Kidney (tissue), 14 donors: ENCODE data around the gene ADI1. TPM values are rescaled to one million over a fixed set of nuclear protein-coding genes. Genes with fewer than 3 reads are reported as not detected.

Experiments used
- DNase-seq, 5 donors: peaks; one replicate each; pipeline ENCODE4 v3.0.0-alpha.2; 2013 to 2020
- FAIRE-seq: peaks from 2 replicates; lab custom pipeline; 2012; peaks lifted over from hg19 to GRCh38; lab: Jason Lieb, UNC
- H3K27ac ChIP-seq, 2 donors: one replicate each; pipeline ENCODE4 v1.7.0; 2013; ENCODE audit warnings: low read depth in 2 of 2, low read length in 2 of 2, inconsistent platforms in 1 of 2
- H3K27me3 ChIP-seq: one replicate; pipeline ENCODE4 v1.7.1; 2013; ENCODE audit warnings: low read length, inconsistent platforms; ENCODE audit not compliant: control insufficient read depth, insufficient read depth
- H3K36me3 ChIP-seq, 3 donors: one replicate each; pipeline versions ENCODE4 v1.7.0 to v1.7.1; 2013; ENCODE audit warnings: low read length in 3 of 3, control low read depth in 1 of 3, inconsistent platforms in 1 of 3; ENCODE audit not compliant: insufficient read depth in 3 of 3, control insufficient read depth in 2 of 3
- H3K4me1 ChIP-seq, 3 donors: one replicate each; pipeline versions ENCODE4 v1.7.0 to v1.7.1; 2013; ENCODE audit warnings: low read length in 3 of 3, inconsistent platforms in 1 of 3, low read depth in 1 of 3; ENCODE audit not compliant: control insufficient read depth in 2 of 3, insufficient read depth in 2 of 3
- H3K4me3 ChIP-seq, 3 donors: one replicate each; pipeline versions ENCODE4 v1.7.0 to v1.8.1; 2013; ENCODE audit warnings: low read length in 3 of 3, control low read depth in 1 of 3, inconsistent platforms in 1 of 3
- H3K9ac ChIP-seq, 3 donors: one replicate each; pipeline versions ENCODE4 v1.7.0 to v1.7.1; 2013; ENCODE audit warnings: low read length in 3 of 3, control low read depth in 1 of 3, inconsistent platforms in 1 of 3
- H3K9me3 ChIP-seq, 3 donors: one replicate each; pipeline versions ENCODE4 v1.7.0 to v1.7.1; 2013; ENCODE audit warnings: low read length in 3 of 3, control low read depth in 1 of 3, inconsistent platforms in 1 of 3; ENCODE audit not compliant: control insufficient read depth in 2 of 3, insufficient read depth in 1 of 3
- intact Hi-C: fragments of 100-400 bp; cut with DNase I; formaldehyde crosslinking; loops from one replicate; pipeline ENCODE4 v1.11.1; 2022
- polyA plus RNA-seq: library from polyadenylated mRNA; stranded (reverse); fragments of 350-450 nt; fragmentation: Illumina TruSeq; extraction: RNeasy Lipid Tissue Mini Kit (QIAGEN cat#74804); gene quantifications from one replicate; pipeline ENCODE4 v1.2.3, GENCODE V29; 2014; ENCODE audit warnings: low read depth, low replicate concordance; ENCODE audit not compliant: insufficient read depth
- total RNA-seq: library from RNA; stranded (reverse); fragmentation: NEBNext Ultra II Directional; extraction: Animal tissue kit (Norgen Biotek cat#: 25700); gene quantifications from one replicate; pipeline ENCODE4 v1.2.1, GENCODE V29; 2021
- TF ChIP-seq, protein P1 (sequence below): IDR thresholded peaks from 3 replicates; pipeline ENCODE4 v1.5.1; 2012; ENCODE audit warnings: mild to moderate bottlenecking, moderate library complexity, borderline replicate concordance; ENCODE audit not compliant: insufficient read depth; ENCODE audit errors: extremely low read depth
- donor health status: control.
- donor health status: control.
- donor health status: control.
- donor health status: control.
- donor health status: control.
- donor health status: DM: yes; HTN: yes; CAD: no.
- donor health status: Normal renal cell carcinoma (clear cell type).

Gene ADI1
- total and polyA plus RNA-seq, 2 donors from 2014 or later, result 74.0 to 236 TPM

DNA sequence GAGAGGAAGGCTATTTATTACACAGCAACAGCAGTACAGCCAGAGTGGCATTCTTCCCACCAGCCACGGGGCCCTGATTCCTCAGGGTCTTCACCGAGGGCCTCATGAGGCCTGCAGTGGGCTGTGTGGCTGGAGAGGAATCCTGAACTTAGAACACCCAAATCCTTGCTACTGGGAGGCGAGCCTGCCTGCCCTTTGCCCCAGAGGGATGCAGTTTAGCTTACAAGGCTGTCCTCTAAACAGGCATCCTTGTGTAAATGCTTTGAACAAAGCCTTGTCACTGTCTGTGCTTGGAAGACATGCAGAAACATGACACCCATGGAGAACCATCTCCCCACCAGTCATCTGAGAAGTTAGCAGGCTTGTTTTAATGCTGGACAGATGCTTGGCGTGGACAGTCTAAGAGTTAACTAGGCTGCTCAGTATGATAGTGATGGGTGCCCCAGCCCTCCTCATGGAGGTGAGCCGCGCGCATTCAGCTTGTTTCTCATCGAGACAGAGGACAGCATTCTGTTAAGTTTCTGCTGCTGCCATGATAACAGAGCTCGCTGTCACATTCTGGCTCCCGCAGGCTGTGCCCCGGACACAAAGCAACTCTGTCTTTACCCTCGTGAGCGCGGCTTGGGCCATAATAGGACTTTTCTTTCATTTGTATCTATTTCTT is 42.9 kb downstream of the ADI1 start:
- Histone ChIP-seq H3K9ac (no peak overlapping the region), H3K36me3 (peaks cover 0 to 25% (median 19%) of the 10 kb centered on the region in 3 donors)
- intact Hi-C loops, result no loop called here

DNA sequence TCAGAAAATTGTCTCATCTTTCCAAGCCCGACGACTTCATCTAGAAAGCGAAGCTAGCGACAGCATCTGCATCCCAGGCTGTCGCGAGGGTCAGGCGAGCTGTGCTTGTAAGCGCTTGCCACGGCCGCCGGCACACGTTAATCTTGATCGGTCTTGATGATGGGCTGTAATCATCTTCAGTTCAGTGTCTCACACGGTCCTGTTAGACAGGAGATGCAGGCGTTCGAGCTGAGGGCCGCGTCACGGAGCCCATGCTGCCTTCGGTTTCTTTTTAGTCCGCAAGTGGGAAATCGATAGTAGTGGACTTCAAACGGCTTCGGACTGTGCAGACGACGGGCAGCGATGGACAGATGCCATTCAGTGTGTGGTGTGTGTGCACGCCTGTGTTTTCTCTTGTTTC is 43.6 kb downstream of the ADI1 start:
- H3K9ac ChIP-seq, result no peak overlapping the region
- TF ChIP-seq, protein P1, sequence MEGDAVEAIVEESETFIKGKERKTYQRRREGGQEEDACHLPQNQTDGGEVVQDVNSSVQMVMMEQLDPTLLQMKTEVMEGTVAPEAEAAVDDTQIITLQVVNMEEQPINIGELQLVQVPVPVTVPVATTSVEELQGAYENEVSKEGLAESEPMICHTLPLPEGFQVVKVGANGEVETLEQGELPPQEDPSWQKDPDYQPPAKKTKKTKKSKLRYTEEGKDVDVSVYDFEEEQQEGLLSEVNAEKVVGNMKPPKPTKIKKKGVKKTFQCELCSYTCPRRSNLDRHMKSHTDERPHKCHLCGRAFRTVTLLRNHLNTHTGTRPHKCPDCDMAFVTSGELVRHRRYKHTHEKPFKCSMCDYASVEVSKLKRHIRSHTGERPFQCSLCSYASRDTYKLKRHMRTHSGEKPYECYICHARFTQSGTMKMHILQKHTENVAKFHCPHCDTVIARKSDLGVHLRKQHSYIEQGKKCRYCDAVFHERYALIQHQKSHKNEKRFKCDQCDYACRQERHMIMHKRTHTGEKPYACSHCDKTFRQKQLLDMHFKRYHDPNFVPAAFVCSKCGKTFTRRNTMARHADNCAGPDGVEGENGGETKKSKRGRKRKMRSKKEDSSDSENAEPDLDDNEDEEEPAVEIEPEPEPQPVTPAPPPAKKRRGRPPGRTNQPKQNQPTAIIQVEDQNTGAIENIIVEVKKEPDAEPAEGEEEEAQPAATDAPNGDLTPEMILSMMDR, result no peak
- H3K36me3 ChIP-seq, result peaks cover 0 to 30% (median 19%) of the 10 kb centered on the region in 3 donors
- H3K9me3 ChIP-seq, result no peaks in the 10 kb centered on the region
- H3K27me3 ChIP-seq, result no peaks in the 10 kb centered on the region
- H3K4me3 ChIP-seq, result no peak overlapping the region
- intact Hi-C loops, result no loop called here
- no peak overlapping the region for H3K27ac ChIP-seq
- peaks cover 0 to 5% (median 0%) of the 10 kb centered on the region in 3 donors for H3K4me1 ChIP-seq
- FAIRE-seq, result no peak
- no peak for DNase-seq

More for the DNA sequence above, 42.9 kb downstream of the ADI1 start:
- no peaks in the 10 kb centered on the region for H3K9me3 ChIP-seq
- TF ChIP-seq, protein P1, result no peak
- H3K4me1 ChIP-seq, result no peaks in the 10 kb centered on the region
- no peak overlapping the region for H3K27ac ChIP-seq
- H3K27me3 ChIP-seq, result no peaks in the 10 kb centered on the region
- FAIRE-seq (no peak), DNase-seq (peak in 3 of 5 donors; percentile 53 to 76 (median 59))
- no peak overlapping the region for H3K4me3 ChIP-seq

DNA sequence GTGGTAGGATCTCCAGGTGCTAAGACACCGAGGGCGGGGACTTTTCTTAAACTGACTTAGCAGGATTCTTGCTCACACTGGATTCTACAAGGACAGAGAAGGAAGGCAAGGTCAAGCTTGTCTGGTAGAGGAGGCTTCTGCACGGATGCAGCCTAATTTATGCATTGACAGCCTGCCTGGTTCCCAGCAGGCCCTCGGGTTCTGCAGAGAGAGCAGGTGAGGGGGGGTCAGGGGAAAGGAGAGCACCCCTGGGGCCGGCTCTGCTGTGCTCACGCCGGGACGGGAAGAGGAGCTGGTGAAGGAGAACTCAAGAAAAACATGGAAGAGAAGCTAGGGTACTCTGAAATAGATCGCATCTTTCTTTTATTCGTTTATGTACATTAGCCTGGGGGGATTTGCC is 46.4 kb downstream of the ADI1 start:
- Histone ChIP-seq H3K4me1 (peaks cover 0 to 5% (median 0%) of the 10 kb centered on the region in 3 donors), H3K36me3 (peaks cover 0 to 38% (median 22%) of the 10 kb centered on the region in 3 donors), H3K4me3 (no peak overlapping the region), H3K9ac (no peak overlapping the region), H3K27ac (no peak overlapping the region), H3K27me3 (no peaks in the 10 kb centered on the region), H3K9me3 (no peaks in the 10 kb centered on the region)
- intact Hi-C loops, result no loop called here
- DNase-seq, result no peak
- TF ChIP-seq, protein P1, result no peak
- no peak for FAIRE-seq
